Neuronal stem cell (in vitro differentiated cells): ENCODE data around the gene ACVR1B.

Source experiments
- DNase-seq: peaks from one replicate; pipeline ENCODE4 v3.0.0-alpha.2; 2013; ENCODE audit warnings: low spot score
- H2AFZ ChIP-seq: one replicate; pipeline ENCODE4 v1.6.1; 2013; ENCODE audit warnings: mild to moderate bottlenecking, low read length, inconsistent platforms
- H2AK5ac ChIP-seq: 2 replicates; pipeline ENCODE4 v1.6.1; 2013; ENCODE audit warnings: low read depth, mild to moderate bottlenecking, inconsistent platforms, low read length, moderate library complexity, mixed read lengths
- H2BK120ac ChIP-seq: 2 replicates; pipeline ENCODE4 v1.6.1; 2013; ENCODE audit warnings: low read depth, mild to moderate bottlenecking, inconsistent platforms, low read length, moderate library complexity, mixed read lengths
- H2BK12ac ChIP-seq: one replicate; pipeline ENCODE4 v1.6.1; 2013; ENCODE audit warnings: low read length, inconsistent platforms
- H2BK15ac ChIP-seq: 2 replicates; pipeline ENCODE4 v1.6.1; 2013; ENCODE audit warnings: mild to moderate bottlenecking, low read length, inconsistent platforms, mixed read lengths
- H2BK5ac ChIP-seq: one replicate; pipeline ENCODE4 v1.6.1; 2013; ENCODE audit warnings: inconsistent platforms, mild to moderate bottlenecking, low read length, moderate library complexity
- H3K14ac ChIP-seq: one replicate; pipeline ENCODE4 v1.6.1; 2013; ENCODE audit warnings: low read length, inconsistent platforms
- H3K18ac ChIP-seq: 2 replicates; pipeline ENCODE4 v1.6.1; 2013; ENCODE audit warnings: low read length, inconsistent platforms
- H3K23ac ChIP-seq: 2 replicates; pipeline ENCODE4 v1.6.1; 2013; ENCODE audit warnings: low read depth, mild to moderate bottlenecking, mixed read lengths, low read length, inconsistent platforms; ENCODE audit not compliant: poor library complexity
- H3K27ac ChIP-seq: replicated peaks from 3 replicates; pipeline ENCODE4 v1.5.1; 2013; ENCODE audit warnings: low read length, inconsistent platforms
- H3K27me3 ChIP-seq, 3 experiments: 2 replicates each; pipeline ENCODE4 v1.6.1; 2013; ENCODE audit warnings: low read length in 3 of 3, mild to moderate bottlenecking in 2 of 3, inconsistent platforms in 1 of 3, low read depth in 1 of 3, mixed read lengths in 1 of 3, moderate library complexity in 1 of 3; ENCODE audit not compliant: control insufficient read depth in 3 of 3, insufficient read depth in 3 of 3
- H3K36me3 ChIP-seq, 2 donors: replicated peaks in 1 of 2; 2 replicates each; pipeline ENCODE4 v1.6.1; 2013; ENCODE audit warnings: low read length in 2 of 2; ENCODE audit not compliant: control insufficient read depth in 2 of 2, insufficient read depth in 2 of 2
- H3K4ac ChIP-seq: 2 replicates; pipeline ENCODE4 v1.6.1; 2013; ENCODE audit warnings: inconsistent platforms, mild to moderate bottlenecking, low read length, moderate library complexity
- H3K4me1 ChIP-seq, 2 donors: 1 replicate in 1 of 2; 2 replicates in 1 of 2; pipeline ENCODE4 v1.6.1; 2013; ENCODE audit warnings: low read length in 2 of 2, low read depth in 1 of 2; ENCODE audit not compliant: control insufficient read depth in 2 of 2, insufficient read depth in 1 of 2
- H3K4me2 ChIP-seq: one replicate; pipeline ENCODE4 v1.6.1; 2013; ENCODE audit warnings: mild to moderate bottlenecking, low read length, inconsistent platforms; ENCODE audit not compliant: insufficient read depth, poor library complexity, severe bottlenecking
- H3K4me3 ChIP-seq, 2 donors: 2 replicates each; pipeline ENCODE4 v1.5.1; 2013; ENCODE audit warnings: low read length in 2 of 2, mild to moderate bottlenecking in 2 of 2, inconsistent platforms in 1 of 2, moderate library complexity in 1 of 2
- H3K79me1 ChIP-seq: one replicate; pipeline ENCODE4 v1.6.1; 2013; ENCODE audit warnings: low read depth, mild to moderate bottlenecking, inconsistent platforms, low read length, moderate library complexity
- H3K9ac ChIP-seq: one replicate; pipeline ENCODE4 v1.6.1; 2013; ENCODE audit warnings: mild to moderate bottlenecking, low read depth, low read length, inconsistent platforms; ENCODE audit not compliant: poor library complexity
- H3K9me3 ChIP-seq, 2 donors: replicated peaks in 1 of 2; 2 replicates each; pipeline versions ENCODE3 to v1.6.1; 2013; ENCODE audit warnings: low read length in 2 of 2, mild to moderate bottlenecking in 2 of 2, inconsistent platforms in 1 of 2, low read depth in 1 of 2, mixed read lengths in 1 of 2, moderate library complexity in 1 of 2; ENCODE audit not compliant: control insufficient read depth in 2 of 2, insufficient read depth in 1 of 2
- H4K8ac ChIP-seq: one replicate; pipeline ENCODE4 v1.6.1; 2013; ENCODE audit warnings: low read depth, mild to moderate bottlenecking, inconsistent platforms, low read length, moderate library complexity
- H4K91ac ChIP-seq: one replicate; pipeline ENCODE4 v1.6.1; 2013; ENCODE audit warnings: low read length, low read depth, mild to moderate bottlenecking, inconsistent platforms; ENCODE audit not compliant: poor library complexity
- whole genome bisulfite sequencing, 2 donors: extraction: QIAGEN DNeasy Blood & Tissue Kit; methylation state at CpG; one replicate each; pipeline ENCODE4 v1.1.7; 2013; ENCODE audit warnings: missing lambda C conversion rate in 2 of 2, mixed read lengths in 1 of 2; ENCODE audit not compliant: insufficient read length in 2 of 2, insufficient replicate concordance in 1 of 2; ENCODE audit errors: extremely low coverage in 2 of 2; 5-methylcytosine and 5-hydroxymethylcytosine counted together

The ACVR1B gene

GRCh38 chr12:52006726-52007157, 55.2 kb downstream of the ACVR1B start, which contains the start of gene TAMALIN:
Gene TAMALIN (plus strand): TSS chr12:52006946. CDS start chr12:52007020, 74 bp downstream.
- peak within 1 kb of the TSS; percentile 94 for H3K9ac ChIP-seq
- WGBS, 2 donors: no CpG with 5 or more reads among the region's 60 CpGs

GRCh38 chr12:52007158-52007921, 55.8 kb downstream of the ACVR1B start:
- peak overlapping the region; percentile 98 for H3K18ac ChIP-seq
- H2BK120ac ChIP-seq: peak overlapping the region; percentile 76
- H4K91ac ChIP-seq: no peak overlapping the region
- peak overlapping the region in 1 of 2 donors; percentile 84 for H3K4me3 ChIP-seq
- peak overlapping the region; percentile 63 for H2AK5ac ChIP-seq
- WGBS, 2 donors: no CpG with 5 or more reads among the region's 72 CpGs
- peak overlapping the region; percentile 51 for H3K14ac ChIP-seq
- no peak overlapping the region for H4K8ac ChIP-seq
- no peak overlapping the region for H3K4ac ChIP-seq
- no peak for DNase-seq
- H3K4me1 ChIP-seq: peaks cover 24 to 28% of the 10 kb centered on the region in 2 donors
- no peaks in the 10 kb centered on the region for H3K79me1 ChIP-seq
- peaks cover 2 to 27% of the 10 kb centered on the region in 2 donors for H3K36me3 ChIP-seq
- peak overlapping the region; percentile 48 for H3K23ac ChIP-seq
- H3K27ac ChIP-seq: no peak overlapping the region
- peak overlapping the region; percentile 87 for H2BK15ac ChIP-seq
- H2BK5ac ChIP-seq: peak overlapping the region; percentile 27
- H2BK12ac ChIP-seq: peak overlapping the region; percentile 68
- peak overlapping the region; percentile 96 for H3K4me2 ChIP-seq
- H3K9ac ChIP-seq: peak overlapping the region; percentile 94
- peaks cover 4 to 10% of the 10 kb centered on the region in 2 donors for H3K9me3 ChIP-seq
- no peak overlapping the region for H2AFZ ChIP-seq
- peaks cover 0 to 29% (median 0%) of the 10 kb centered on the region in 3 experiments for H3K27me3 ChIP-seq

More at GRCh38 chr12:52006726-52007157, 55.2 kb downstream of the ACVR1B start, which contains the start of gene TAMALIN:
- H3K27me3 ChIP-seq: peaks cover 0 to 29% (median 0%) of the 10 kb centered on the region in 3 experiments
- H2BK120ac ChIP-seq: peak within 1 kb of the TSS; percentile 76
- peak within 1 kb of the TSS; percentile 68 for H2BK12ac ChIP-seq
- no peak within 1 kb of the TSS for H2AFZ ChIP-seq
- H3K27ac ChIP-seq: no peak within 1 kb of the TSS
- no peak within 1 kb of the TSS for H3K4ac ChIP-seq
- peaks cover 2 to 7% of the 10 kb centered on the region in 2 donors for H3K9me3 ChIP-seq
- H3K18ac ChIP-seq: peak within 1 kb of the TSS; percentile 98
- peak within 1 kb of the TSS; percentile 51 for H3K14ac ChIP-seq
- peaks cover 2 to 23% of the 10 kb centered on the region in 2 donors for H3K36me3 ChIP-seq
- H4K91ac ChIP-seq: no peak within 1 kb of the TSS
- H2AK5ac ChIP-seq: peak within 1 kb of the TSS; percentile 85
- DNase-seq: peak; percentile 68
- H3K23ac ChIP-seq: peak within 1 kb of the TSS; percentile 48
- no peaks in the 10 kb centered on the region for H3K79me1 ChIP-seq
- peaks cover 24 to 28% of the 10 kb centered on the region in 2 donors for H3K4me1 ChIP-seq
- peak within 1 kb of the TSS; percentile 27 for H2BK5ac ChIP-seq
- H3K4me2 ChIP-seq: peak within 1 kb of the TSS; percentile 96
- peak within 1 kb of the TSS; percentile 87 for H2BK15ac ChIP-seq
- H4K8ac ChIP-seq: no peak within 1 kb of the TSS
- peak within 1 kb of the TSS in 1 of 2 donors; percentile 84 for H3K4me3 ChIP-seq

GRCh38 chr12:52007982-52008510, 56.5 kb downstream of the ACVR1B start:
- H3K27me3 ChIP-seq: peaks cover 0 to 29% (median 0%) of the 10 kb centered on the region in 3 experiments
- H2BK12ac ChIP-seq: no peak overlapping the region
- H2AK5ac ChIP-seq: peak overlapping the region; percentile 63
- peak overlapping the region; percentile 42 for H2BK15ac ChIP-seq
- no peak overlapping the region for H3K14ac ChIP-seq
- no peak overlapping the region for H4K8ac ChIP-seq
- peak overlapping the region; percentile 76 for H2BK120ac ChIP-seq
- H3K36me3 ChIP-seq: peaks cover 2 to 25% of the 10 kb centered on the region in 2 donors
- no peak overlapping the region for H3K4ac ChIP-seq
- no peak overlapping the region for H3K9ac ChIP-seq
- no peak overlapping the region for H3K27ac ChIP-seq
- peaks cover 4 to 14% of the 10 kb centered on the region in 2 donors for H3K9me3 ChIP-seq
- no peaks in the 10 kb centered on the region for H3K79me1 ChIP-seq
- peak overlapping the region; percentile 11 for H3K18ac ChIP-seq
- no CpG with 5 or more reads among the region's 5 CpGs for WGBS, 2 donors
- no peak overlapping the region for H4K91ac ChIP-seq
- H2BK5ac ChIP-seq: peak overlapping the region; percentile 27
- no peak overlapping the region for H3K23ac ChIP-seq
- peak overlapping the region; percentile 96 for H3K4me2 ChIP-seq
- H2AFZ ChIP-seq: no peak overlapping the region
- peak overlapping the region in 1 of 2 donors; percentile 12 for H3K4me3 ChIP-seq
- H3K4me1 ChIP-seq: peaks cover 24 to 28% of the 10 kb centered on the region in 2 donors
- no peak for DNase-seq
